K562 (cell line): Measurements from ENCODE around the gene CENPP.

Source experiments
- JUNB ChIP-seq: fragments of 450-650 bp; formaldehyde crosslinking; conservative IDR thresholded peaks from 2 replicates; pipeline ENCODE4 v1.4.0; 2020; ENCODE audit warnings: mild to moderate bottlenecking
- SMC3 ChIP-seq: conservative IDR thresholded peaks from 2 replicates; pipeline ENCODE4 v1.6.1; 2011; ENCODE audit warnings: low read depth, low read length, improper control_type of control experiment; ENCODE audit not compliant: insufficient read depth
- TCF7L2 ChIP-seq: fragments of 150-350 bp; IDR thresholded peaks from 2 replicates; pipeline ENCODE4 v1.6.1; 2016; ENCODE audit warnings: low read depth, mild to moderate bottlenecking, low read length, moderate library complexity
- TF ChIP-seq, protein P1 (sequence below), 2 experiments: fragments of 450-650 bp in 1 of 2; sonication (generic) in 1 of 2; formaldehyde crosslinking in 1 of 2; IDR thresholded peaks in 1 of 2; conservative IDR thresholded peaks in 1 of 2; 2 replicates each; pipeline versions ENCODE4 v1.6.1 to v1.8.1; 2016 to 2023; ENCODE audit warnings: mild to moderate bottlenecking in 2 of 2, moderate library complexity in 2 of 2, inconsistent platforms in 1 of 2, missing genetic modification reagents in 1 of 2

DNA sequence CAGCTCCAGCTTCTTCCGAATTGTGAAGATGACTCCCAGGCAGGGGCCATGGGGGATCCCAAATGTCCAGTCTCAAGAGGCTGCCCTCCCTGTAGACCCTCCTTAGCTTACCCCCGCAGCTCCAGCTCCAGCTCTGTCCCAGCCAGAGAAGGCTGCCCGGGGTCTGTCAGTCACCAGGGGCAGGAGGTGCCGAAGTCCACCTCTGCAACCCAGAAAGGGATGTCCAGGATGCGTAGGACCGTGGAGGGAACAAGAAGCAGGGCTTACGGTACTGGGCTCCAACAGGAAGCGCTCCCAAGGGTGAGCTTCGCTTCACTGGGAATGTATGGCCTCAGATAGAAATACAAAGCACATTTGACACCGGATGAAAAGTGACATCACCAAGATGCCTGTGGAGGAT is 338.2 kb downstream of the CENPP start:
- TF ChIP-seq SMC3 (no peak), JUNB (no peak), TCF7L2 (no peak)
- TF ChIP-seq, protein P1, sequence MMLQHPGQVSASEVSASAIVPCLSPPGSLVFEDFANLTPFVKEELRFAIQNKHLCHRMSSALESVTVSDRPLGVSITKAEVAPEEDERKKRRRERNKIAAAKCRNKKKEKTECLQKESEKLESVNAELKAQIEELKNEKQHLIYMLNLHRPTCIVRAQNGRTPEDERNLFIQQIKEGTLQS (IDR thresholded peaks at IDR 0.05), result no peak
- TF ChIP-seq, protein P1 (CRISPR knock-in tag; conservative IDR thresholded peaks at IDR 0.05), result no peak
